NCI-H2196 treated with DMSO at 0.1 percent for 48 hours (cell line): ENCODE measurements around the gene CUEDC1.

Experiments
- DNase-seq: peaks from one replicate; lab custom pipeline; 2025; ENCODE audit not compliant: unreplicated experiment; lab: John Stamatoyannopoulos, UW

Gene CUEDC1

DNA sequence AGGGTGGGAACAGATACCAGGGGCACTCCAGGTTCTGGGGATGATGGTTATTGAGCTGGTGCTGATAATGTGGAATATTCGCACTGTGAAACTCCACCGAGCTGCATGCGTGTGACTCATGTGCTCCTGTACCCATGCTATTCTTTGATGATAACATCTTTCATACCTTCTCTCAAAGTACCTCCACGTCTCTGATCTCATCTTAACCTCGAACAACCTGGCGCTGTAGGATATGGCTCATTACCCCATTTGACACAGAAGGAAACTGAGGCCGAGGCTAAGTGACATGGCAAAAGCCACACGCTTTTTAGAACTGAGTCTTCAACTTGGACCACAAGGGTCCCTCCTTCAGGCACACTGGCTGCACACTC, 75.1 kb downstream of the CUEDC1 start:
- DNase-seq = no peak

DNA sequence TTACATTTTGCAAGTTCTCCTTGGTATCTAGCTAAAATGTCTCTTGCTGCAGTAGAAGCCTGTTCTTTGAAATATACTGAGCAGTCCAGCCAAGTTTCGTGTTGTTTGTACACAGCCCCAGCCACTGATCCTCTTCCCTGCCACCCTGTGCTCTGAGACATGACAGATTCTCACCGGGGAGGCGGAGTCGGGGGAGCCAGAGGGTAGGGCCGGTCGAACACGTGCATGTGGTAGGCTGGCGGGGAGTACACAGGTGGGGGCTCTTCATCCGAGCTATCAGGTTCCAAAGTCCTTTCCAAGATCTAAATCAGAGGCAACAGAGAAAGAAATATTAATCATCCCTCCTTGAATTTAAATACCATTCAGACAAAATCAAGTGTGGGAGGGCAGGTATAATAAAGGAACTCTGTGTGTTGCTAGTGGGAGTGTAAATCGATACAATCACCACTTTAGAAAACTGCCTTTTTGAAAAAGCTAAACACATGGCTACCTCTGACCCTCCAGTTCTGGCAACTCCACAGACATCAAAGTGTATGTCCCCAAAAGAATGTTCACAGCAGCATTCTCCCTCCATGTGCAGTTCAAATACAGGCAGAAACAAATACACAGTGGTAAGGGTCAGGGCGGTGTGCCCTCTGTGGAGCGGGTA, 75.7 kb downstream of the CUEDC1 start:
- peak; percentile 21 for DNase-seq

DNA sequence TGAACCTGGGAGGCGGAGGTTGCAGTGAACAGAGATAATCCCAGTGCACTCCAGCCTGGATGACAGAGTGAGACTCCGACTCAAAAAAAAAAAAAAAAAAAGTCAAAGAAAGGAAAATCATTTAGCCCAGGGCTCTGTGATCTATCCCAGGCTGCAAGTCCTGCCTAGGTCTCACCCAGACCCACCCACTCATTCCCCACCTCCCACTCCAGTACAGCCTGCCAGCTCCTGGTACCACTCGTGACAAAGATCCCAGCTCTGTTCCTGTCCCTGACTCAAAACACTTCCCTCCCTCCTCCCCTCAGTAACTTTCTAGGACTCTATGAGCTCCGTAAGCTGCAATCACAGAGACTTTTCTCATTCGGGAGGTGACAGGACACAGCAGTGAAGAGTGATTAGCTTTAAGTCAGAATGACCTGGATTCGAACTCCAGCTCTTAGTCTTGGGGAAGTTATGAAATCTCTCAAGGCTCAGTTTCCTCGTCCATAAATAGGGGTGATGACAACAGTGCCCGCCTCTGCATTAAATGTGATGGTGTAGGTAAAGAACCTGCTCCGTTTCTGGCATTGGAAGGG, 77.3 kb downstream of the CUEDC1 start:
- DNase-seq = no peak

DNA sequence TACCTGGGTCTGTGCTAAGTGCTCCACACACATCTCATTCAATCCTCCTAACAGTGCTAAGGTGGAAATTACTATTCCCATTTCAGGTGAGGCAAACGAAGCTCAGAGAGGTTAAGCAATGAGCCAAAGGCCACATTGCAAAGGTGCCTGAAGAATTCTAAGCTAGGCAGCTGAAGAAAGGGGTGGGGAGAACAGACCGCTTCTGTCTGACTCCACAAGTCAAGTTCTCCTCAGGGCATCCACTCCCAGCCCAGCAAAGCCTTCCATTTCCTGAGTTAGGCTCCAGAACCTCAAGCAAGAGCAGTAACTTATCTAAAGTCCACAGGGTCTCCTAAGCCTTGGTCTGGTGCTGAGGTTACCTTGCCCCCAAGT, 78.4 kb downstream of the CUEDC1 start:
- no peak for DNase-seq

DNA sequence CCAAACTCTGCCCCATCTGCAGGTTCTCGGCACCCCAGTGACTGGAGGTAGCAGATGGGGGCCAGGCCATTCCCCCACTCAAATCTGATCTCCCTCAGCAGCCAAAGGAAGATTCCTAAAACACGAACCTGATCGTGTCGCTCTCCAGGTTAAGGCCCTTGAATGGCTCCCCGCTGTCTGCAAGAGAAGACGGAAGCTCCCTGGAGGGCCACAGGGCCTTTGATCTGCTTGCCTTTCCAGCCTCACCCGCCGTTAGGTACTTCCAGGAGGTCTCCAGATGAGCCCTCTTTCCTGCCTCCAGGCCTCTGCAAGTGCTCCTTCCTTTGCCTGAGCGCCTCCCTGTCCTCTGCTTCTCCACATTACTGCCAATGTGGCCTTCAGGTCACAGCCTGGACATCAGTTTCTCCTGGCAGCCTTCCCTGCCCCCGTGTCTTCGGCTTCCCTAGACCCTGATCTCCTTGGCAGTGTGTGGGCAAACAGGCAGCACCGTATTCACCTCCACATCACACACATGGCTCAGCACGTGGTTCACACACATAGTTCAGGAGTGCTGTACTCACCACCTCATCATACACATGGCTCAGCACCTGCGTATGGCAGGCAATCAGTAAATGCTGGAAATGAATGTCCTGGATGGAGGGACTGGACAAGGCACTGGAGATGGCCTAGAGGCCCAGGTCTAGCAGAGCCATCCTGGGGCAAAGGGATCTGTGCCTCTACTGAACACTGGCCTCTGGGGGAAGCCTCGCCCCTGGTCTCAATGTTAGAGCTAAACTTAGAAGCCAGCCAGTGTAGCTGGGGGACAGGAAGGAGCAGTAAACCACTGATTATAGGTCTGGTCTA, 79.0 kb downstream of the CUEDC1 start:
- DNase-seq = no peak

DNA sequence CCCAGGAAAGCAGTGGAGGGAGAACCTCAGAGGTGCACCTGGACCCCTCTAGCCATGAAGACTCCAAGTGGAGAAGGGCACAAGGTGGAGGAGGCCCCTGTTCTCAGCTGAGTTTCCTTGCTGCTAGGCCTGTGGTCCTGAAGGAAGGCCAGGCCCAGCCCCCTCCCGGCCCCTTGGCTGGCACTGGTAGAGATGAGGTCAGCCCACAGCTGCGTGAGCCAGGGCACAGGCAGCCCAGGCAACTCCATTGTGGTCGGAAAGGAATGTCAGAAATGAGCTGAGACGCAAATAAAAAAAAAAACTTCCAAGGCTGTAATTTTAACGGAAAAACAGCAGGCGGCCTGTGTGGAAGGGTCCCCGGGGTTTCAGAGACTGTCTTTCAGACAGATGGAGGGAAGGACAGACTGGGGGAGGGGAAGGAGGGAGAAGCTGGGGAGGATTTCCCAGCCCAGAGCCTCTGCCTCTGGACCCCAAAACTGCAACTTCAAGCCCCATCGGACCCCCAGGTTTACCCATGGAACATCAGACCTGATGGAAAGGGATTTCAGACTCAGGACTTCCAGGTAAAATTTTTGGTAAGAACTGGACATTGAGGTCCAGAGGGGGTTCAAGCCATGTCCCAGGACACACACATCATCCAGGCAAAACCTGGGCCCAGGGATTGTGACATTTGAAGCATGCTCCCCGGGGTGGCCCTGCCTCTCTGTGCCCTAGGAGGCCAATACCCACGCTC, 79.8 kb downstream of the CUEDC1 start:
- DNase-seq = peak; percentile 78

DNA sequence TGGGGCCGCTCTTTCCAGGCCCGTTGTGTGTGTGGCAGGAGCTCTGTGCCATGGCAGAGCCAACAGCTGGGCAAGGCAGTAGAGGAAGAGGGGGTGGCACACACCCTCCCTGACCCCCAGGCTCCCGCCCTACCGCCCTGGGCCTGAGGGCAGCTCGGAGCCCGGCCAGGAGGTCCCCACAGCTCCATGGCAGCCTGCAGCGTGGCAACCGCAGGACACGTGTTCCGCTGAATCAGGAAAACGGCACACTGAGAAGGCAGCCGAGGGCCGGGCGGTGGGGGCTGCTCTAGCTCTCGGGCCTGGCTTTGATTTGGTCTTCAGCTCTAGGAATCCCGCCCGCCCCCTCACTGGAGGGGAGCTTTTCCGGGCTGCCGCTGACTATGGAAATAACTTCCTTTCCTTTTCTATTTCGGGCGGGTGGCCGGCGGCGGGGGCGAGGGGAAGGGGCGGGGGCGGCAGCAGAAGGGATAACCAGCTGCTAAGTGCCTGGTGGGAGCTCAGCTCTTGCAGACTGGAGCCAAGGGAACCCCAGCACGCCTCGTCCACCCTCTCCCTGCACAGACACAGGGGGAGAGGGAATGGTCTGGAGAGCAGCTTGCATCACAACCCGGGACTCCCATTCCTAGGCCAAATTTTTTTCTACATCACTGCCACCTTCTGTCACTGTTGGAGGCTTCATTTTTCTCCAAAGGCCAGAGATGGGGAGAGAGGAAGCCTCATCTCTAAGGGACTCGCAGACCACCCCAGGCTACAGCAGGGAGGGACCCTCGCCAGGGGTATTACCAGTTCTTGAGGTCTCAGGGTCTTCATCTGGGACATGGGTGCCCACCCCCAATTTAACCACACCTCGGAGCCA, 80.5 kb downstream of the CUEDC1 start:
- DNase-seq = no peak

DNA sequence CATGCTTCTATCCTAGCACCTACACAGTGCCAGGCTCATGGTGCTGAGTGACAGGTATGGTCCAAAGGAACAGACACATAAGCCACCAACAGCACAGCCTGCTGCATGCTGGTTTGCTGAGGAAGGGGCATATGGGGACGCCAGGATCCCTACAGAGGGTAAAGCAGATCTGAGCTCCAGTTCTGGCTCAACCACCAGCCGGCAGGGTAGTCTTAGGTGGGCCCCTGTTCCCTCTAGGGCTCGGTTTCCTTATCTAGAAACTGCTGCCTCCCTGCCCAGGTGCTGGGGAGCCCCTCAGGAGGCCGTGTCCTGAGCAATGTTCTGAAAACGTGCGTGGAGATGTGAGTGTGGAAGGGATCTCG, 81.2 kb downstream of the CUEDC1 start:
- DNase-seq = no peak

DNA sequence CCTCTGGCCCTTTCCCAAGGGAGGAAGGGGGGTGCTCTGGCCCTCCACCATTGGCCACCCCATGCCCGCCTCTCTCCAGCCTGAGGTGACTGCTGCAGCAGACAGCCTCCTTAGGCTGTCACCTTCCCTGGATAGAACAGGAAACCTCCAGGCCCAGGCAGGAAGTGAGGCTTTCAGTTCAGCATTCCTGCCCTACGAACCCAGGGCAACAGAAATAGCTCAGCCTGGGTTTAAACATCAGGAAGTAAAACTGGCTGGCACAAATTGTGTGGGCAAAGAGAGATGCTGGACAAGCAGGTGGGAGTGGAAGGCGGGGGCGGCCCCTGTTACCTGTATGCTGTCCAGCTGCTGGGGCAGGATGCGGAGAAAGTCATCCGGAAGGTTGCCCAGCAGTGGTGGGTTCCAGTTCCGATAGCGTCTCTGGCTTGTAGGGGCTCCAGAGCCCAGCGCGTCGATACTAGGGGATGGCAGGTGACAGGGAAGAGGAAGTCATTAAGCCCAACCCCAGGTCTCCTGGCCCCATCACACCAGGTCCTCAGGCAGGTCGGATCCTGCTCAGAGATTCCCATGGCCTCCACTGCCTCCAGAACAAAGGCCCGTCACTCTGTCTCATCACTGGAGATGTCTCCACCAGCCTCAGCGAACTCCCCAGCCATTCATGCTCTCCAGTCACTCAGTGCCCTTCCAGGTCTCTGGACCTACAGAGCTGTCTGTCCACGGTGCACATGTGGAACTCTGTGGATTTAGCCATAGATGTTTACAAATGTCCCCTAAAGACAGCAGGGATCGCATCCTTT, 81.8 kb downstream of the CUEDC1 start:
- DNase-seq = no peak

DNA sequence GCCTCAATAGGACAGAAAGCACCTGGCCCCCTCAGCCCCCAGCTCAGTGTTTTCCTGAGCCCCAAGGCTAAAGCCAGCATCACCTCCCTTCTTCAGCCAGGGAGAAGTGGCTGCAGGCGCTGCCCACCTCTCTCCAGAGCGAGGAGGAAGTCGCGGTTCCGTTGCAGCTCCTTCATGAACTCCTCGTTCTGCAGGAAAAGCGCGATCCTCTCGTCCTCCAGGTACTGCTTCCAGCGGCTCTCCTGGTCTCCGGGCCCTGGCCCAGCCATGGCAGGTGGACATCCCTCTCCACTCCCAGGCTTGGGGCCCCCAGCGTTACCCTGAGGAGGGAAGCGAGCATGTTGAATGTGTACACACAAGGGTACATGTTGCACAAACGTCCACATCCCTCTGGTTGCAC, 82.7 kb downstream of the CUEDC1 start:
- no peak for DNase-seq

DNA sequence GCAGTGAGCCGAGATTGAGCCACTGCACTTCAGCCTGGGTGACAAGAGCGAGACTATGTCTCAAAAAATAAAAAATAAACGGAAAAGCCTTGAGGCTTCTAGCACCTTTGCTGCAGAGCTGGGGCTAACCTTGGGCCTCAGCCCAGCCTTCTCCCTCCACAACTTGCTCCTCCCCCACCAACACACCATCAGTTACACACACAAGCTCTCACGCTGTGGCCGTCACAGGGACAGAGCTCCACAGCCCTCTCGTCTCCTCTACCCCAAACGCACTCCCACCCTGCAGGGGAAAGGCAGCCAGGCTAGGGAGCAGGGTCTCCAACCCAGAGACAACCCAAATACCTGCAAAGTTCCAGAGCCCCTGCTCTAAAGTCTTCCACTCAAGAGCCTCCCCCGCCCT, 83.3 kb downstream of the CUEDC1 start:
- no peak for DNase-seq

DNA sequence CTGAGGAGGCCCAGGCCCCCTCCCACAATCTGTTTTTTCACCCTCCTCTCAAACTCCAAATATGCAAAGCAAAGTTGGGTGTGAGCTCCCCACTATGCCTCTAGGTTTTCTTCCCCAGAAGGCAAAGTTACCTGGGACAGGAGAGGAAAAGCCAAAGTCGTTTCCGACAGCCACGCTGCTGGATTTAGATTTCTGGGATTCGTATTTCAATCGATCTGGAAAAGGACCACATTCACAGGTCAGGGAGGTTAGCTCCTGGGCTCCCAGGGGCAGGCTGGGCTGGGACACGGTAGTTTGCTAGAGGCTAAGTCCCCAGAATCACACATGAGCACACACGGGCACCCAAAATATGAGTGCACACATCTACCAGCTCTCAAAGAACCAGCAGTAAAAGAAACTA, 84.1 kb downstream of the CUEDC1 start:
- DNase-seq = no peak

DNA sequence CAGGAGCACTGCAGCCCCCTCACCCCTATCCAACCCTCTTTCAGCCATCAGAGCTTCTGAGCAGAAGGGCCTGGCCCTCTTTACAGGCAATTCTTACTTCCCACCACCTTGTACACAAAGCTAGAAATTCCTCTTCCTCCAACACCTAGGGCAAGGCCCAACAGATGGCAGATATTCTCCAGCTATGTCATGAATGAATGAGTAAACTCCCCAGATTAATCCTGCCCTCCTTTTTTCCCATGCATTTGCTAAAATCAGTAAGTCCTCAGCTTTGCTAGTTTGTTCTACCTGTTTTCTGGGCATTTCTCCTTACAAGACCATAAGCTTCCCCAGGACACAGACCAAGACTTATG, 85.0 kb downstream of the CUEDC1 start:
- DNase-seq = no peak

DNA sequence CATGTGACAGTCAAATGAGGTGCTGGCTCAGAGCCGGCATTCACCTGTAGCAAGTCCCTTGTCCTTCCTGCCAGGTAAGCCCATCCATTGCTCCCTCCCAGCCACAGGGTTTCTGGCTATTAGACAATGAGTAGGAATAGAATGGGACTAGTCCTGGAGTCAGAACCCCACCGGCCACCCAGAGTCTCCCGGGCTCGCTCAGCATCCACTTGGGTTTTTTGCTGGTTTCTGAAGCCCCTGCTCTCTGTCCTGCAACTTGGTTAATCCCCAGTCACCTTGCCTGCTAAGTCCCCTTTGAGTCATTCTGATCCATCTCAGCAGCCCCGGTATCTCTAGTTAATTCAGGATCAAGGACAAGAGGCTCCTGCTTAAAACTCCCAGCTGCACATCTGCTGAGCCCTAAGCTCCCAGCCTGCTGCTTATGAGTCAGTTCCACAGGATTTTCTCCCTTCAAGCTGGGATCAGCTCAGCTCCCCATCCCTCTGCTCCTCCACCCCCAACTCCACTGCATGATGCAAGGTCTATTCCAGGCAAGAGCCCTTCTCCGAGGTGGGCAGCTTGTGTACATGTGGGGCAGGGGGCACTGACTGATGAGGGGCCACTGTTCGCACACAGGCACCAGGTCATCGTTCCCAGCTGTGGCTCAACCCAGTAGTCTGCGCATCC, 85.5 kb downstream of the CUEDC1 start:
- DNase-seq = no peak

DNA sequence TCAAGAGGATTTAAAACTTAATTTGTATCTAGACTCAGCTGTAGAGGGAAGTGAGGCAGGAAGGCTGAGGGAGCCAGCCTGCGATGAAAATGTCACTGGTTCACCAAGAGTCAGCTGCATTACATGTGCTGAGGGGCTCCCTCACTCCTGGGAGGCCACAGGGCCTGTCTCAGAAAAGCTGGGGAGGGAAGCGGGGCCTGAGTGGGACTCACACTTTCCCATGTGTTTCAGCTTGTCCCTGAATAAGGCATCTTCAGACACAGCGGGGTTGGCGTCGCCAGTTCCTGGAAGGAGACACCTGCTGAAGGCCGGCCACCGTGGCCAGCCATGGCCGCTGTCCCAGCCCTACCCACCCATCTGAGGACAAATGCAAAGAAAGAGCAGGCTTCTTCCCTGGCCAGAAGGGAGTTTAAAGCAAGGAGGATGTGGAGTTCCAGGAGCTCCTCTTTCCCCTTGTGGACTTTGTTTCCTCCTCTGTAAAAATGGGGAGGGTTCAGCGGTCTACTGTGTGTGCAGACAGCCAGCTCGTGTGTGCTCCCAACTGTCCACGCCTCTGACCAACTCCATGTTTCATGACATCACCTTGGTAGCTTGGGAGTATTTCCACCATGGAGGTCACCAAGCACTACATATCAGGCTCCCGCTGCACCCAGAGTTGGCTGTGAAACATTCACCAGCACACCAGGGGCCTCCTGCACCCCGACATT, 86.1 kb downstream of the CUEDC1 start:
- no peak for DNase-seq

DNA sequence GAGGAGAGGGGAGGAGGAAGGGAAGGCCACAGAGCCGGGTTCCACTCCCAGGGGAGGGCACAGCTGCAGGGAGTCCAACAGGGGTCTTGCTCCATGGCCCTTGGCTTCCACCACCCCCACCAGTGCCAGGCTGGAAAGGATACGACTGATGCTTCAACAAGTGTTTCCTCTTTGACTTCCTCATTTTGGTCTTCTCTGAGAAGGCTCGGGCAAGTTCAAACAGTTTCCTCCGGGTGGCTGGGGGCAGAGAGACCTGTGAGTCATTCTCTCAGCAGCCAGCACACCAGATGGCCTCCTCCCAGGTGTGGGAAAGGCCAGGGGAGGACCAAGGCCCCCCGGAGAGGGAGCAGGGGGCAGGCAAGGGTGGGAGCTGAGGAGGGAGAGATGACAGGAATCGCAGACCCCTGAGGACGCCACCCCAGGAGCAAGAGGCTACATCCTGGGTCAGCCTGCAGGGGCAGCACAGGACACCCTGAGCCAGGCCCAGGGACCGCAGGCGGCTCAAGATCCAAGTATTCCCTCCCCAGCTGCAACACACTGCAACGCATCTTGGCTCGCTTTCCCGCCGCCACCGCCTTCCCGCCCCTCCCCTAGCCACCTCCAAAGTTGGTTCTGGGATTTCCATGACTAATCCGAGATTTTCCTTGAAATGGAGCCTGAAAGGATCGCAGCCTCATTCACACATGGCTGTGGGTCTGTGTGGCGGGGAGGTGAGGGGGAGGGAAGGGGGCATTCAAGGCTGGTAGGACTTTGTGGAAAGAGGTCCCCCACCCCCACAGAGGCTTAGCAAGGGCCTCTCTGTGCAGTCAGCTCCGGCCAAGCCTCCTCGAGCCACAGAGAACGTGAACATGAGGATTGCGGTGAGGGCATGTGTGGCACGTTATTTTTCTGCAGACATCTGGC, 87.0 kb downstream of the CUEDC1 start:
- peak; percentile 56 for DNase-seq

DNA sequence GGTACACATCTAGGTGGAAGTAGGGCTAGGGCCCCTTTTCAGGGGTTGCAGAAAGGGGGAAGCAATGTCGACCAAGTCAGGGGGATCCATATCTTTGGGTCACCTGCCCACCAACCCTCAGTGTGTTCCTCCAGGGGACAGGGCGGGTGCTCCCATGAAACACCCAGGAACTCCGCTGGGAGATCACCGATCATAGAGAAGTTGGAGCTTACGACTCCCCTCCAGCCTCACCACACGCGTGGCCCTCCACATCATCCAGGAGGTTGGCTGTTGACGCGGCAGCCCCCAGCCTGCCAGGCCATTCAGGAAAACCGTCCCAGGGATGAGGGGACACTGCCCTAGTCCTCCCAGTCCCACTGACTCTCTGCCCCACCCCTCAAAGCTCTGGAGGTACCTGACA, 88.1 kb downstream of the CUEDC1 start:
- DNase-seq = no peak

DNA sequence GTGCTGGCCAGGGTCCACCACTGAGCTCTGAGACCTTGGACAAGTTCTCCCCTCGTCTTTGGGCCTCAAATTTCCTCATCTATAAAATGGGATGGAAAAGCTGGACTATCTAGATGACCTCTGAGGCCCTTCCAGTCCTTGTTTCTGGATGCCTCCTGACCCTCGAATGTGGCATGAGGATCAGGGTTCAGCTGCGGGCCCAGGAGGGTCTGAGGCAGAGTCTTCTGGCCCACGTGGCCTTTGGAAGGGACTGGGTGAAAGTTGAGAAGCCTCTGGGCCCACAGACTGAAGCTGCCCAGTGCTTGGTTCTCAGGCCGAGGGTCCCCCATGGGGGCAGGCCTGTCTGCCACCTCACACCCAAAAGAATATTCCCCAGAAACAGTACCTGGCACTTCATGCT, 88.5 kb downstream of the CUEDC1 start:
- no peak for DNase-seq
